Astrocyte (in vitro differentiated cells and primary cell): ENCODE results near the gene RPL7A.

ENCODE experiments used
- CTCF ChIP-seq: IDR thresholded peaks from 2 replicates; pipeline ENCODE4 v1.5.1; 2011; ENCODE audit warnings: low read depth, mild to moderate bottlenecking, inconsistent platforms, low read length, moderate library complexity; ENCODE audit not compliant: insufficient read depth
- EZH2 ChIP-seq: IDR thresholded peaks from 2 replicates; pipeline ENCODE4 v1.6.1; 2012; ENCODE audit warnings: mild to moderate bottlenecking, low read length, inconsistent platforms; ENCODE audit not compliant: insufficient read depth

- TF ChIP-seq CTCF = no peak
- TF ChIP-seq EZH2 = no peak
Observed at GRCh38 chr9:133369422-133369821, 21.4 kb downstream of the RPL7A start.
